B cell (primary cell): ENCODE data around the gene CLEC2A.

Source experiments
- CTCF ChIP-seq: fragments of 200-600 bp; IDR thresholded peaks from one replicate; pipeline ENCODE4 v1.8.0; 2022; ENCODE audit warnings: antibody characterized with exemption, mild to moderate bottlenecking
- EZH2 ChIP-seq: IDR thresholded peaks from 2 replicates; pipeline ENCODE4 v1.6.1; 2012; ENCODE audit warnings: borderline replicate concordance, low read depth, mild to moderate bottlenecking, moderate library complexity, low read length; ENCODE audit not compliant: insufficient read depth, poor library complexity, severe bottlenecking

DNA sequence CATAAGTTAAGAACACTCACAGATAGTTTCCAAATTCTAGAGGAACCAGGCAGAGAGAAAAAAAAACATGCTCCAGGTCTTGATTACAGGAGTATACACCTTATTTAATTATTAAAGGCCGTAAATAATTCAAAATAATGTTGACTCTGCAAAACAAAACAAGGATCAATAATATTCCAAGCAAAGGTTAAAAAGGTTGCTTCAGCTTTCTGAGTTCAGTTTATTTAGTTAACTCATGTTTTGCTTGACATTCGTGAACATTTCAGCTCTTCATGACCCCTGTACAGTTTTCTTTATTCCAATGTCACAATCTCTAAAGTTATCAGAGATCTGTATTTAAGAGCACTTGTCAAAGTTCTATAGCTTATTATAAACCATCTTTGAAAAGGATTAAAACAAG, 31.2 kb downstream of the CLEC2A start:
- TF ChIP-seq CTCF, result no peak
- no peak for TF ChIP-seq EZH2
